Stimulated activated CD8-positive, alpha-beta memory T cell treated with anti-CD3 and anti-CD28 coated beads, Interleukin-4, amount 100 ng/mL, for 24 hours (primary cell): ENCODE measurements around the gene IRF4.
"Not testable (repeated sequence)": the region's sequence is repeated elsewhere in the genome, so short reads cannot be mapped to it uniquely, and the experiment has no call there.

Source experiments
- DNase-seq: peaks from one replicate; pipeline ENCODE4 v3.0.0-alpha.2; 2020; ENCODE audit warnings: low read depth

IRF4 gene

GRCh38 chr6:366389-367297, 24.9 kb upstream of the IRF4 start:
- DNase-seq = no peak

GRCh38 chr6:367298-367794, 24.2 kb upstream of the IRF4 start:
- no peak for DNase-seq

- no peak for DNase-seq
Observed at GRCh38 chr6:367891-368630, 23.5 kb upstream of the IRF4 start.

GRCh38 chr6:369559-370431, 21.8 kb upstream of the IRF4 start:
- no peak for DNase-seq

DNA sequence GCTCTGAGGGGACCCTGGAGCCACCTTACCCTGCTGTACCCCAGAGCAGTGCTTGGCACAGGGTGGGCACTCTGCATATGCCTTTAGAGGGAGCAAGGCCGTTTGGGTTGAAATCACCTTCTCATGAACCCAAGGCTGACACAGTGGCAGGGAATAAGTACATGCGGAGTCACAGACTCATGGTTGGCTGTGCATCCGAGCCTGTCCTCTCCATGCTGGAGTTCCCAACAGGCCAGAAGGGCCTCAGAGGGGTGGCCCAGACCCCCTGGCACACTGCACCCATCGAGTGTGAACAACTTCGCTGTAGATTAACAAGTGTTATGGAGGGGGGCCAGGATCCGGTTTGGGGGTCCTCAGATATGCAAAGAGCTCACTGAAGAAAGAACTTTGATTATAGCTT, 21.0 kb upstream of the IRF4 start:
- DNase-seq = no peak

GRCh38 chr6:371851-372250, 19.7 kb upstream of the IRF4 start:
- not testable (repeated sequence) for DNase-seq

- DNase-seq = no peak
Observed at GRCh38 chr6:372336-372911, 19.1 kb upstream of the IRF4 start.

DNA sequence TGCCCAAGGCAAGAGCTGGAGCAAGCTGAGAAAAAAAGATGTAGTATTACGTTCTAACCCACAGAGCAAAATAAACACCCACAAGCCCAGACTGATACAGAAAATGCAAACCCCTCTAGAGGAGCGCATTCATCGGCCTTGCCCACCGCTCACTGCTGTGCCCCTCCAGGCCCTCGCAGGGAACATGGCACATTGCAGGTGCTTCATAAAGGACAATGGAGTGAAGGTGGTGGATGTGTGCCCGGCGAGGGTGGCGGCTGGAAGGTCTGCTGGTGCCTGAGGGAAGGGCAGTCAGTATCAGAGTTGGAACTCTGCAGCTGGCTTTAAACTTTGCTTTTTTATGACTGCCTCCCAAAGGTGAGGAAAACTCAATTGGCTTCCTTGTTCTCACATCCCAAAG, 18.5 kb upstream of the IRF4 start:
- no peak for DNase-seq

GRCh38 chr6:373773-374724, 17.5 kb upstream of the IRF4 start:
- DNase-seq = no peak

GRCh38 chr6:374956-375355, 16.6 kb upstream of the IRF4 start:
- DNase-seq = no peak

GRCh38 chr6:376827-377640, 14.5 kb upstream of the IRF4 start:
- DNase-seq = no peak

- not testable (repeated sequence) for DNase-seq
Observed at GRCh38 chr6:377641-378020, 13.9 kb upstream of the IRF4 start.

- DNase-seq = no peak
Observed at GRCh38 chr6:378090-378957, 13.2 kb upstream of the IRF4 start.

DNA sequence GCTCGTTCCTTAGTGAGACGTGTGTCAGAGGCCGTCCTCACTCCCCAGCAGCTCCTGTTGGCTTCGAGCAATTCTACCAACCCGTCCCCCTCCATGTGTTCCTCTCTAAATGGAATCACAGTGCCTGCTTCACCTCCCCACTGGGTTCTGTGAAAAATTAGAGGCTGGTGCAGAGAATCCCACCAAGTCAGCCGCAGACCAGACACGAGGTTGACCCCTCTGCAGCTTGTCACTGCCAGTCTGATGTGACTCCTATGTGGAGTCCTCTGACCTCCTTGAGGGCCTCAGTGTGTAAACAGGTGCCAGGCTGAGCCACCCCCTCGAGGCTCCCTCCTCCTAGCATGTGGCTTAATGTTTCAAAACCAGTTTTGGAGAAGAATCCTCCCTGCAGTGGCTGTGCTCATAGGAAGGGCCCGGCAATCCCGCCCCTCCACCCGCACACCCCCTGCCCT, 12.6 kb upstream of the IRF4 start:
- no peak for DNase-seq

- no peak for DNase-seq
Observed at GRCh38 chr6:379410-380181, 12.0 kb upstream of the IRF4 start.

GRCh38 chr6:380234-381218, 11.0 kb upstream of the IRF4 start:
- no peak for DNase-seq
